ENCODE measurements around the gene TYMS.

Gene TYMS

GRCh38 chr18:657311-658000, at the start of gene TYMS:
TYMS (plus strand) TSS chr18:657653; CDS start chr18:657743, 90 bp downstream.
- peak; percentile 47 for DNase-seq

GRCh38 chr18:607930-608329, 49.5 kb upstream of the TYMS start:
- no peak for DNase-seq

- DNase-seq: no peak
Observed at GRCh38 chr18:610214-610928, 47.1 kb upstream of the TYMS start.

- DNase-seq: no peak
Observed at GRCh38 chr18:612156-612555, 45.3 kb upstream of the TYMS start.

GRCh38 chr18:614193-614592, 43.3 kb upstream of the TYMS start:
- no peak for DNase-seq

GRCh38 chr18:615092-615521, 42.3 kb upstream of the TYMS start:
- no peak for DNase-seq

GRCh38 chr18:615773-616172, 41.7 kb upstream of the TYMS start:
- DNase-seq: no peak

- no peak for DNase-seq
Observed at GRCh38 chr18:616380-616995, 41.0 kb upstream of the TYMS start.

- DNase-seq: no peak
Observed at GRCh38 chr18:617970-618504, 39.4 kb upstream of the TYMS start.

- DNase-seq: no peak
Observed at GRCh38 chr18:618618-619017, 38.8 kb upstream of the TYMS start.

- DNase-seq: no peak
Observed at GRCh38 chr18:621291-622043, 36.0 kb upstream of the TYMS start.

GRCh38 chr18:622289-622688, 35.2 kb upstream of the TYMS start:
- no peak for DNase-seq

- DNase-seq: no peak
Observed at GRCh38 chr18:623761-624620, 33.5 kb upstream of the TYMS start.

- DNase-seq: no peak
Observed at GRCh38 chr18:627231-627630, 30.2 kb upstream of the TYMS start.

- DNase-seq: no peak
Observed at GRCh38 chr18:629269-630150, 27.9 kb upstream of the TYMS start.

- DNase-seq: no peak
Observed at GRCh38 chr18:631560-631959, 25.9 kb upstream of the TYMS start.

GRCh38 chr18:634551-635045, 22.9 kb upstream of the TYMS start:
- DNase-seq: no peak

GRCh38 chr18:635171-635570, 22.3 kb upstream of the TYMS start:
- no peak for DNase-seq

- no peak for DNase-seq
Observed at GRCh38 chr18:641224-641623, 16.2 kb upstream of the TYMS start.

- DNase-seq: no peak
Observed at GRCh38 chr18:644395-645004, 13.0 kb upstream of the TYMS start.

All from NCI-H187 treated with DMSO at 0.1 percent for 48 hours (cell line).